ENCODE results near the gene TMEM229A. TPM values are rescaled to one million over a fixed set of nuclear protein-coding genes. Genes with fewer than 3 reads are reported as not detected.

The TMEM229A gene
- total and polyA plus RNA-seq, 11 donors, result 0.15 TPM; not detected in 10

DNA sequence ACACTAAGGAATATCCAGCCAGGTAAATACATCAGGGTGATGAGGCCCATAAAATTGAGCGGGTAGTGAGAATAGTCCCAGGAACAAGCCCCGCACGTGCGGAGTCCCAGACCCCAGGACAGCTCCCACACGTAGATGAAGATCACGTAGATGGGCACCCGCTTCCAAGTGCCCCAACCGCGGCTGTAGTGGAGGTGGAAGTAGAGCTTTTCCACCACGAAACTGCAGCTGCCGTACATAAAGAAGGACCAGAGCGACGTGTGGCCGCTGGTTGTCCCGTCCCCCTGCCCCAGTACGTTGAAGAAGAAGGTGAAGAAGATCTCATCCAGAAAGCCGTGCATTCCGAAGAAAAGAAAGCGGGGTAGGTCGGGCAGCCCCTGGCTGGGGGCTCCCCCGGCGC is 948 bp downstream of the TMEM229A start:
- Histone ChIP-seq H3K27ac (no peak overlapping the region), H3K27me3 (peaks cover 0 to 54% (median 25%) of the 10 kb centered on the region in 9 donors), H3K9me3 (no peaks in the 10 kb centered on the region), H3K4me1 (peaks cover 0 to 23% (median 9%) of the 10 kb centered on the region in 12 donors), H3K4me3 (peak overlapping the region; percentile 24 to 60 (median 48)), H3K36me3 (no peaks in the 10 kb centered on the region)
- DNase-seq, result no peak
- intact Hi-C loops (cut with DNase I), result no loop called here
- no peak for TF ChIP-seq POLR2A (IDR thresholded peaks at IDR 0.05)
- TF ChIP-seq, protein P1, sequence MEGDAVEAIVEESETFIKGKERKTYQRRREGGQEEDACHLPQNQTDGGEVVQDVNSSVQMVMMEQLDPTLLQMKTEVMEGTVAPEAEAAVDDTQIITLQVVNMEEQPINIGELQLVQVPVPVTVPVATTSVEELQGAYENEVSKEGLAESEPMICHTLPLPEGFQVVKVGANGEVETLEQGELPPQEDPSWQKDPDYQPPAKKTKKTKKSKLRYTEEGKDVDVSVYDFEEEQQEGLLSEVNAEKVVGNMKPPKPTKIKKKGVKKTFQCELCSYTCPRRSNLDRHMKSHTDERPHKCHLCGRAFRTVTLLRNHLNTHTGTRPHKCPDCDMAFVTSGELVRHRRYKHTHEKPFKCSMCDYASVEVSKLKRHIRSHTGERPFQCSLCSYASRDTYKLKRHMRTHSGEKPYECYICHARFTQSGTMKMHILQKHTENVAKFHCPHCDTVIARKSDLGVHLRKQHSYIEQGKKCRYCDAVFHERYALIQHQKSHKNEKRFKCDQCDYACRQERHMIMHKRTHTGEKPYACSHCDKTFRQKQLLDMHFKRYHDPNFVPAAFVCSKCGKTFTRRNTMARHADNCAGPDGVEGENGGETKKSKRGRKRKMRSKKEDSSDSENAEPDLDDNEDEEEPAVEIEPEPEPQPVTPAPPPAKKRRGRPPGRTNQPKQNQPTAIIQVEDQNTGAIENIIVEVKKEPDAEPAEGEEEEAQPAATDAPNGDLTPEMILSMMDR (IDR thresholded peaks at IDR 0.05), result no peak
- ATAC-seq, result no peak
- 2 to 6% (median 4%) methylated on average over 13 to 22 of the region's 22 CpGs for WGBS, 4 donors

DNA sequence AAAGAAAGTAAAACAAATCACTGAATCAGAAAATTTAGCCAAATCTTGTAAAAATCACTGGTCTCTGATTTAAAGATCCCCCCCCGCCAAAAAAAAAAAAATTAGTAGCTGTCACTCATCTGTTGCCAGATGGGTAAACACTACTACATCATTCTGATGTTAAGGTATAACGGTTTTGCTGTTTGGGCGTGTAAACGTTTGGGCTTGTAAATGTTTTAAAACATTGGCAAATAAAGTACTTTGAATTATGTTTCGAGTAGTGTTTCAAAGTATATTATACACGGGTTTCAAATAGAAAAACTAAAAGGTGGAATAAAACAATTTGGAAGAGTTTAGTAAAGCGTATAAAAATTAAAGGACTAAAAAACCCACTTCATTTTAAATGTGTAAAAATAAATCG is 1.5 kb downstream of the TMEM229A start:
- Histone ChIP-seq H3K4me3 (peak overlapping the region in 2 of 12 donors; percentile 58 to 60), H3K9me3 (no peaks in the 10 kb centered on the region), H3K4me1 (peaks cover 0 to 23% (median 9%) of the 10 kb centered on the region in 12 donors), H3K36me3 (no peaks in the 10 kb centered on the region), H3K27me3 (peaks cover 0 to 54% (median 25%) of the 10 kb centered on the region in 9 donors), H3K27ac (no peak overlapping the region)
- WGBS, 4 donors, result 60 to 74% (median 67%) methylated on average over 8 of the region's 8 CpGs
- TF ChIP-seq, protein P1 (IDR thresholded peaks at IDR 0.05), result no peak
- no peak for TF ChIP-seq POLR2A (IDR thresholded peaks at IDR 0.05)
- intact Hi-C loops (cut with DNase I), result no loop called here
- DNase-seq (no peak), ATAC-seq (no peak)

DNA sequence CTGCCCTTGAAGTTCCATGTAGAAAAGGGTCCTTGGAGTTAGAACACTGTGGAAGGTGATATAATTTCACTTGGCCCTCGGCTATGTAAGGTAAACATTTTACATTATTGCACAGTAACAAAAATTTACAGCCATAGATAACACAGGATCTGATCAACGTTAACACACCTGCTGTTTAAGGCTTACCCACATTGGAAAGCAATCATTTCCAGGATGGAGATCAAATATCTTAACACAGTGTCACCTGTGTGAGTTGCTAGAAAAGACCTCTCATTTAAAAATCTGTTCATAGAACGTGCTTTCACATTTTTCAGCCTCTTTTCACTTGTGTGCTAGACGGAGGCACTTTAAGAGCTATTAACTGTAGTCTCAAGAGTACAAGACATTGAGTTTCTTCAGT is 1.9 kb downstream of the TMEM229A start:
- DNase-seq (no peak), ATAC-seq (no peak)
- Histone ChIP-seq H3K36me3 (no peaks in the 10 kb centered on the region), H3K27me3 (peaks cover 0 to 54% (median 25%) of the 10 kb centered on the region in 9 donors), H3K9me3 (no peaks in the 10 kb centered on the region), H3K4me3 (no peak overlapping the region), H3K27ac (no peak overlapping the region), H3K4me1 (peaks cover 0 to 23% (median 9%) of the 10 kb centered on the region in 12 donors)
- TF ChIP-seq, protein P1 (IDR thresholded peaks at IDR 0.05), result no peak
- no peak for TF ChIP-seq POLR2A (IDR thresholded peaks at IDR 0.05)
- intact Hi-C loops (cut with DNase I), result no loop called here
- 74 to 82% (median 77%) methylated on average over 4 of the region's 4 CpGs for WGBS, 4 donors

DNA sequence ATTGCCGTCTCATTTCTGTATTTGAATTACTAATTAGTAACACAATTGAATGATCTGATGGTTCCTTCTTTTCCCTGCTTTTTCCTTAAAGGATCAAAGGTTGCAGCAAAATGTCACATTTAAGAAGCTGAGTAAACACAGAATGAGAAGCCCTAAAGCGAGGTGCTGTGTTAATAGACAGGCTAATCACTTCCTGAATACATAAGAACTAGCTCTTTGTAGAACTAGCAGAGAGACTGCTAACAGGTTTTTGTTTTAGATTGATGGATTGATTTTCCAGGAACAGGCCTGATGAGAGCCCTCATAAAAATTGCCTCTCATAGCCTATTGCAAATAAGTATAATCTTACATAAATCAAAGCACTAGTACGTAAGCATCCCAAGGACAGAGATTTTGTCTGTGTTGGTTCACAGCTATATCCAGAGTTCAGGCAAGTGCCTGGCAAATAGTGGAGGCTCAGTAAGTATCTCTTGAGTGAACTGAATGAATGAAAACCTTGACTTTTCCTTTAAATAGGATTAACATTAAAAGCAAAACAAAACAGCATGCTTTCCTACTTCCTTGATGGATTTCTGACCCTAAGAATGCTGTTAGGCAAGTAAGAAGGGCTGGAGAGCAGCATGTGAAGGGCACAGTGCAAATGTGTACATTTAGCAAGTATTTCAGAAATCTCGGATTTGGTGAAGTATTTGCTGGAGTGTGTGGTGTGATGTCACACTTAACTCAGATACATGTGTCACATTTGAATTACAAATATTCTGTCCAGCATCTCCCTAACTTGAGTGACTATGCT is 3.3 kb downstream of the TMEM229A start:
- Histone ChIP-seq H3K9me3 (no peaks in the 10 kb centered on the region), H3K36me3 (no peaks in the 10 kb centered on the region), H3K4me3 (no peak overlapping the region), H3K4me1 (peaks cover 0 to 23% (median 9%) of the 10 kb centered on the region in 12 donors), H3K27ac (no peak overlapping the region), H3K27me3 (peaks cover 0 to 54% (median 25%) of the 10 kb centered on the region in 9 donors)
- DNase-seq (no peak), ATAC-seq (no peak)
- no peak for TF ChIP-seq POLR2A (IDR thresholded peaks at IDR 0.05)
- TF ChIP-seq, protein P1 (IDR thresholded peaks at IDR 0.05), result no peak
- 83 to 86% (median 84%) methylated on average over 4 of the region's 4 CpGs for WGBS, 4 donors
- intact Hi-C loops (cut with DNase I), result no loop called here

Data from heart left ventricle (tissue), 16 donors.